ENCODE data around the gene SH3BGR.

DNA sequence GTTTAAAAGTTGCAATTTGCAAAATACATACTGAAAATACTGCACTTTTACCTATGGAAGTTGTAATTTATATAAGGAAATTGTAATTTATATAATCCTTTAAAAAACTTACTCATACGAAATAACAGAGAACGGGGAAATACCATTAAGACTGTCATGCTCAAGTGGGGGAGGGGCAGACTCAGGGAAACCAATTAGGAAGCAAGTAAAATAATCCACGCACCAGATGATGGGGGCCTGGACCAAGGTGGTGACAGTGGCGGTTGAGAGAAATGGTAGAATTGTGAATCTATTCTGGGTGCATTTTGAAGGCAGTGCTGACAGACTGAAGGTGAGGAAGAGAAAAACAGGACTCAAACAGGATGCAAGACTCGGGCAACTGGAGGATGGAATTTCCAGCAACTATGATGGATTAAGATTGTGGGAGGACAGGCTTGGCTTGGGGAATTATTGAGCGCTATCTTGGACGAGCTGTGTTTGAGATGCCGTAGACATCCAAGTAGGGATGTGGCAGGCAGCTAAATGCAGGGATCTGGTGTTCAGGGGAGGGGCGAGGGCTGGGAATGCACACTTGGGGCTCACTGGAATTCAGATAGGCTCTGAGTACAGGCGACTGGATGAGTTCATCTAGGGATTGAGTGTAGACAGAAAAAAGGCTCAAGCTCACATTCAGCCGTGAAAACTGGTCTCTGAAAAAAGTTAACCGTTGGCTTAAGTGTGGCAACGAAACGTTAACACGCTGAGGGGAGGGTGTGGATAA, 7.2 kb upstream of the SH3BGR start:
- TF ChIP-seq POLR2A (IDR thresholded peaks at IDR 0.05; ENCODE audit: low read length), result no peak
- TF ChIP-seq GATA1 (IDR thresholded peaks at IDR 0.05; ENCODE audit: low read depth, low read length), result no peak
